Measurements from ENCODE around the gene RAD51B.

RAD51B gene

GRCh38 chr14:67932708-67933246 is 113.2 kb downstream of the RAD51B start:
- Mint-ChIP-seq H3K4me1 (ENCODE audit: low read depth in 2 of 2) (peaks cover 3 to 5% of the 10 kb centered on the region in 2 donors), H3K4me3 (no peak overlapping the region), H3K27ac (no peak overlapping the region), H3K9me3 (no peaks in the 10 kb centered on the region), H3K36me3 (ENCODE audit: insufficient read depth) (no peaks in the 10 kb centered on the region), H3K27me3 (no peaks in the 10 kb centered on the region)
- ATAC-seq (replicated peaks) (no peak), DNase-seq (no peak)

GRCh38 chr14:67933266-67933665 is 113.7 kb downstream of the RAD51B start:
- Mint-ChIP-seq H3K4me3 (no peak overlapping the region), H3K9me3 (no peaks in the 10 kb centered on the region)

DNA sequence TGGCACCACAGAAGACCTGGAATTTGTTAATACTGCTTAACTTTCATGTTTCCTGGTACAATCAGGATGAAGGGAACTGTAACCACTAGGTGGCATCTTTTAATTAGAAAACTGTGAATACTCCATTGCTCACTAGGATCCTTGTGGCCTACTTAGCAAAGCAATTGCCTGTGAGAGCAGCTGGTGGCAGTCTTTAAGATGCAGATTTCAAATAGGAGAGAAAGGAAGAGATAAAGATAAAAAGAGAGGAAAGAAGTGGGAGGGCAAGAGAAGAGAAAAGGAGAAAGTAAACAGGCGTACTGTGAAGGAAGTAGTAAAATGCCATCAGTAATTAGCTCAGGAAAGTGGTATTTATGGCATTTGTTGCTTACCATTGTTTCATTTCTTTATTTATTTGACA is 114.5 kb downstream of the RAD51B start:
- Mint-ChIP-seq H3K27ac (no peak overlapping the region), H3K9me3 (no peaks in the 10 kb centered on the region), H3K27me3 (no peaks in the 10 kb centered on the region), H3K4me1 (ENCODE audit: low read depth in 2 of 2) (peaks cover 3 to 5% of the 10 kb centered on the region in 2 donors), H3K4me3 (no peak overlapping the region), H3K36me3 (ENCODE audit: insufficient read depth) (no peaks in the 10 kb centered on the region)
- peak in 2 of 3 experiments; percentile 5 to 6 for DNase-seq
- ATAC-seq (replicated peaks), result peak; percentile 69

More at GRCh38 chr14:67933266-67933665, 113.7 kb downstream of the RAD51B start:
- Mint-ChIP-seq H3K27ac (no peak overlapping the region), H3K27me3 (no peaks in the 10 kb centered on the region), H3K36me3 (ENCODE audit: insufficient read depth) (no peaks in the 10 kb centered on the region), H3K4me1 (ENCODE audit: low read depth in 2 of 2) (peaks cover 3 to 5% of the 10 kb centered on the region in 2 donors)
- no peak for ATAC-seq (replicated peaks)
- no peak for DNase-seq

GRCh38 chr14:67934862-67935261 is 115.3 kb downstream of the RAD51B start:
- ATAC-seq (replicated peaks), result no peak
- peaks cover 3 to 5% of the 10 kb centered on the region in 2 donors for H3K4me1 Mint-ChIP-seq (ENCODE audit: low read depth in 2 of 2)
- no peak overlapping the region for H3K4me3 Mint-ChIP-seq
- DNase-seq, result no peak
- no peaks in the 10 kb centered on the region for H3K27me3 Mint-ChIP-seq
- no peaks in the 10 kb centered on the region for H3K9me3 Mint-ChIP-seq
- H3K36me3 Mint-ChIP-seq (ENCODE audit: insufficient read depth), result no peaks in the 10 kb centered on the region
- no peak overlapping the region for H3K27ac Mint-ChIP-seq

GRCh38 chr14:67935371-67935770 is 115.8 kb downstream of the RAD51B start:
- no peak for DNase-seq
- H3K27ac Mint-ChIP-seq, result no peak overlapping the region

DNA sequence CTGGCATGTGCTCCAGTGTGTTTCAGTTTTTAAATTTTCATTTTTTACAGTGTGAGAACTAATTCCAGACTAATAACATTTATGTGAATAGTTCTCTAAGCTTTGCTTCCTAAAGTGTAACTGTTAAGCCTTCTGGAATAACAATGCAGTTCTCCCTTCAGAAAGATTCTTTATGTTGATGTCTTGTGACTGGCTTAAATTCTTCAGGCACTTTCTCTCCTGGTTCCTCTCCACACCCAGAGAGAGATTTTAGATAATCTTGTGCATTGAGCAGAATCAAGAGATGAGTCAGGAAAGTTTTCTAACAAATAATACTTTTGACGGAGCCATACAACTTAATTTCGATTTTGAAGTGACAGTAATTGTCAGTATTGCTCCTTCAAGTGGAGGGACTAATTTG is 118.5 kb downstream of the RAD51B start:
- Mint-ChIP-seq H3K27ac (no peak overlapping the region), H3K36me3 (ENCODE audit: insufficient read depth) (no peaks in the 10 kb centered on the region), H3K27me3 (no peaks in the 10 kb centered on the region), H3K4me1 (ENCODE audit: low read depth in 2 of 2) (peaks cover 3 to 5% of the 10 kb centered on the region in 2 donors), H3K4me3 (no peak overlapping the region), H3K9me3 (no peaks in the 10 kb centered on the region)
- DNase-seq, result no peak
- ATAC-seq (replicated peaks), result no peak

More at GRCh38 chr14:67935371-67935770, 115.8 kb downstream of the RAD51B start:
- no peak for ATAC-seq (replicated peaks)
- Mint-ChIP-seq H3K27me3 (no peaks in the 10 kb centered on the region), H3K4me3 (no peak overlapping the region), H3K9me3 (no peaks in the 10 kb centered on the region), H3K36me3 (ENCODE audit: insufficient read depth) (no peaks in the 10 kb centered on the region), H3K4me1 (ENCODE audit: low read depth in 2 of 2) (peaks cover 3 to 5% of the 10 kb centered on the region in 2 donors)

DNA sequence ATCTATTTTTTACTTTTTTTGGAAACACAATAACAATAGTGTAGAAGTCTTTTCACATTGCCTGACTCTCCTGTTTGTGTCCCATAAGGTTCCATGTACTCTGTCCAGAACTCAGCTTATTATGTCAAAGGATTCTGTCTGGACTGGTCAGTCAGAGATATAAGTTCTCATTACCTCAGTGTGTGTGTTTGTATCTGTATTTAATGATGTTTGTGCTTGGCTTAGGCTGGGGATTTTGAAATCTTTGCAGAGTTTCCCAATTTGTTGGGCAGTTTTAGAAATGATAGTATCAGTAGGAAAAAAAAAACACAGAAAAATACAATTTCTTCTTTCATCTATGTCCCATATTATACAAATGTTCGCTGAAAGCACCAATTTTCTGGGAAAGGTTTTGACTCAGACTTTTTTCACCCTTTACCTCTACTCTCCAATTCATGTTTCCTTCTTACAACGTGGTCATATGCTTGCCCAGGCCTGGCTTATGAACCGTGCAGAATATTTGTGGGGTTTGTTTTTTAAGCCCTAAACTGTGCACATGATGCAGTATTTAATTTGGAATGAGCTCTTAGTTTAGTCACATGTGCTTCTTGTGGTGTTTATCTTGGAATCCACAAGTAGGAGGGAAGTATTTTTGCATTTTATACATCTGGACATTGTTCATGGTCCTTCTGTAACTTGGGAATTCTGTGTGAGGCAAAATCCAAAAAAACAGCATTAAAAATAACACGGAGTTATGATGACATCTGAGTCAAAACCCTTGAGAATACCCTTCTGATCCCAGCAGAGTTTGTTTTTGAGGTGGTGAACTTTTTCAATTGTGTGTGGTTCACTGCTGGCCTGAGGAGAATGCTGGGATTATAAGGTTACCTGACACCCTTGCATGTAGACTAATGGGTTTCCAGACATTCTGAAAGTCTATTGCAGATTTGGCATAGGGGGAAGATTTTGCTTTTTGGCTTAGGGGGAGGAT is 121.2 kb downstream of the RAD51B start:
- no peak for DNase-seq
- Mint-ChIP-seq H3K27me3 (no peaks in the 10 kb centered on the region), H3K27ac (no peak overlapping the region), H3K9me3 (no peaks in the 10 kb centered on the region), H3K4me1 (ENCODE audit: low read depth in 2 of 2) (no peaks in the 10 kb centered on the region), H3K36me3 (ENCODE audit: insufficient read depth) (no peaks in the 10 kb centered on the region), H3K4me3 (no peak overlapping the region)
- ATAC-seq (replicated peaks), result no peak

DNA sequence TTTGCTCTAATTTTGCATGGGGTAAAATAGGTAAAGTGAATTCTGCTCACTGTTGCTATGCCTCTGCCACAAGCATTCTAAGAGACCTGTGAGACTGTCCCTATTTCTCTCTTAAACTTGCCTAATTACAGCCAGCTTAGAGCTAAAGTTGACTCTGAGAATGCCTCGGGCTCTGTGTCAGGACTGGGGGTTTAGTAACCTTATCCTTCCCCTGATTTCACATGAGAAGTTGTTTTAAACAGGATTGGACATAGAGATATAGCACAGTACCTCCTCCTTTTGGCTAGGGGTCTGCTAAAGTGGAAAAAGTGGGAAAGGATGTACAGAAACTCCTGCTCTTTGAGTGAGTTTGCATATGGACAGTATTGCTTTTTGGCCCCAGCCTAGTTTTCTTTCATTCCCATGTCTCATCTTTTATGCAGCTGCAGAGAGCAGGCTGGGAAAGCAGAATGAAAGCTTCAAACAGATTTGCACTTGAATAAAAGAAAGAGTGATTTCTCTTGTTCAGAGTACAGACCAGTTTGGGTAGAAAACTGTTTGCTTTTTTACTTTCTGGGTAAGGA is 122.0 kb downstream of the RAD51B start:
- H3K4me1 Mint-ChIP-seq (ENCODE audit: low read depth in 2 of 2), result no peaks in the 10 kb centered on the region
- no peak overlapping the region for H3K27ac Mint-ChIP-seq
- no peak for DNase-seq
- H3K4me3 Mint-ChIP-seq, result no peak overlapping the region
- H3K27me3 Mint-ChIP-seq, result no peaks in the 10 kb centered on the region
- no peaks in the 10 kb centered on the region for H3K9me3 Mint-ChIP-seq
- ATAC-seq (replicated peaks), result no peak
- no peaks in the 10 kb centered on the region for H3K36me3 Mint-ChIP-seq (ENCODE audit: insufficient read depth)

GRCh38 chr14:67942080-67942710 is 122.6 kb downstream of the RAD51B start:
- H3K4me1 Mint-ChIP-seq (ENCODE audit: low read depth in 2 of 2), result no peaks in the 10 kb centered on the region
- ATAC-seq (replicated peaks) (no peak), DNase-seq (no peak)
- H3K36me3 Mint-ChIP-seq (ENCODE audit: insufficient read depth), result no peaks in the 10 kb centered on the region
- H3K4me3 Mint-ChIP-seq, result no peak overlapping the region
- H3K9me3 Mint-ChIP-seq, result no peaks in the 10 kb centered on the region
- no peak overlapping the region for H3K27ac Mint-ChIP-seq
- H3K27me3 Mint-ChIP-seq, result no peaks in the 10 kb centered on the region

DNA sequence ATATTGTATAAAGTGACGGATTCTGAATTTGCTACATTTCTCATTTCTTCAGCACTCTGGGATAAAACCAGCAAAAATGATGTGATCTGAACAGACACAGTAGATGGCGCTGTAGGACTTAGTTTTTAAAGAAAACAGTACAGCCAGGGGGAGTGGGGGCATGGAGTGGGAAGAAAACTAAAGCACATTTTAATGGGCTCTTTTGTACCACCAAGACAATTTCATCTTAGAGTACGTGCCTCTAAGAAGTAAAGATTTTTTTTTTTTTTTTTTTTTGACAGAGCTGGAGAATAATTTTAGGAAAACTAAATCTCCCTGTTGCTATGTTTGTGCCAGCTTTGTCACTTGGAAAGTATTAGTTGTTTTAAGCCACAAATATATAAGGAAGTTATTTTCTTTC is 124.4 kb downstream of the RAD51B start:
- ATAC-seq (replicated peaks) (peak; percentile 62), DNase-seq (peak; percentile 47 to 55 (median 48))
- Mint-ChIP-seq H3K27ac (no peak overlapping the region), H3K36me3 (ENCODE audit: insufficient read depth) (no peaks in the 10 kb centered on the region), H3K27me3 (no peaks in the 10 kb centered on the region), H3K4me1 (ENCODE audit: low read depth in 2 of 2) (no peaks in the 10 kb centered on the region), H3K4me3 (no peak overlapping the region), H3K9me3 (no peaks in the 10 kb centered on the region)

DNA sequence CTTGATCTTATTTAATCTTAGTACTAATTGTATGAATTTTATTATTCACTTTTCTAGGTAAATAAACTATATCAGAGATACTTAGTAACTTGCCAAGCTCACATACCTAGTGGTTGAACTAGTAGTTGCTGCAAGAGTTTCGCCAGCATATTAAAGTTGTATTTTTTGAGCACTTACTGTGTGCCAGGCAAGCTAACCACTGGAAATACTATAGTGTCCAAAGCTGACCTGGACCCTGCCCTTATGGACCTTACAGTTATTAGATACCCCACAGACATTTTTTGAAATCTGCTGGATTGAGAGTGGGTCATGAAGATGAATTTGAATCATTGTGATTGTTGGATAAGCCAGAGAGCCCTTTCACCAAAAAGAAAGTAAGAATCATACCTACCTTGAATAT is 125.0 kb downstream of the RAD51B start:
- Mint-ChIP-seq H3K4me1 (ENCODE audit: low read depth in 2 of 2) (no peaks in the 10 kb centered on the region), H3K9me3 (no peaks in the 10 kb centered on the region), H3K36me3 (ENCODE audit: insufficient read depth) (no peaks in the 10 kb centered on the region), H3K4me3 (no peak overlapping the region), H3K27ac (no peak overlapping the region), H3K27me3 (no peaks in the 10 kb centered on the region)
- ATAC-seq (replicated peaks), result no peak
- DNase-seq, result no peak

- Mint-ChIP-seq H3K4me1 (ENCODE audit: low read depth in 2 of 2) (no peaks in the 10 kb centered on the region), H3K9me3 (no peaks in the 10 kb centered on the region), H3K36me3 (ENCODE audit: insufficient read depth) (no peaks in the 10 kb centered on the region), H3K27ac (no peak overlapping the region), H3K4me3 (no peak overlapping the region), H3K27me3 (no peaks in the 10 kb centered on the region)
- ATAC-seq (replicated peaks) (no peak), DNase-seq (no peak)
Observed at GRCh38 chr14:67949771-67950170, 130.2 kb downstream of the RAD51B start.

DNA sequence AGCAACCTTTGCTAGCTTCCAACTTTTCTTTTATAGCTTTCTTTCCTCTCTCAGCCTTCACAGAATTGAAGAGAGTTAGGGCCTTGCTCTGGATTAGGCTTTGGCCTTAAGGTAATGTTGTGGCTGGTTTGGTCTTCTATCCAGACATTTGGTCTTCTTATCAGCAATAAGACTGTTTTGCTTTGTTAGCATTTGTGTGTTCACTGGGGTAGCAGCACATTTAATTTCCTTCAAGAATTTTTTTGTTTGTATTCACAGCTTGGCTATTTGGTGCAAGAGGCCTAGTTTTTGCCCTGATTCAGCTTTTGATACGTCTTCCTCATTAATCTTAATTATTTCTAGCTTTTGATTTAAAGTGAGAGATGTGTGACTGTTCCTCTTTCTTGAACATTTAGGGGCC is 130.8 kb downstream of the RAD51B start:
- H3K4me3 Mint-ChIP-seq, result no peak overlapping the region
- no peak overlapping the region for H3K27ac Mint-ChIP-seq
- H3K9me3 Mint-ChIP-seq, result no peaks in the 10 kb centered on the region
- no peaks in the 10 kb centered on the region for H3K27me3 Mint-ChIP-seq
- ATAC-seq (replicated peaks) (no peak), DNase-seq (no peak)
- H3K4me1 Mint-ChIP-seq (ENCODE audit: low read depth in 2 of 2), result no peaks in the 10 kb centered on the region
- H3K36me3 Mint-ChIP-seq (ENCODE audit: insufficient read depth), result no peaks in the 10 kb centered on the region

Data from effector memory CD8-positive, alpha-beta T cell (primary cell).